CD4-positive, alpha-beta T cell treated with Interleukin-15 for 1 hour (primary cell): Measurements from ENCODE around the gene LDLRAD4.
"Not testable (repeated sequence)": the region's sequence is repeated elsewhere in the genome, so short reads cannot be mapped to it uniquely, and the experiment has no call there.

Experiments used
- DNase-seq: peaks from one replicate; pipeline ENCODE4 v3.0.0-alpha.2; 2020

LDLRAD4 gene

GRCh38 chr18:13658436-13659204 is 440.1 kb downstream of the LDLRAD4 start:
- no peak for DNase-seq

DNA sequence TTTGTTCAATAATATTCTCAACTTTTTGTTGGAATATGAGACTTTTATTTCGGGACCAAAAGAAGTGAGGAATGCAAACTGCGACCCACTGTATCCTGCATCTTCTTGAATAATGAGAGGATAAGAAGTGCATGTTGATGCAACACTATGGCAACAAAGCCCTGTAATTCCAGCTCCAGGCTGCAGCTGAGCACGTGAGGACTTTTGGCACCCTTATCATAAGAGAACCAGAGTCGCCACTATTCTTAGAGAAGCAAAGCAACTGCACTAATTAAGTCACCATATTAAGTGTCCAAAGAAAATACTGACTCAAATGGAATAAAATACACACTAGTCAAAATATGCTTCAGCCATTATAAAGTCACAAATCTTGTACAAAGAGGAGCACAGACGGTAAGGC is 441.9 kb downstream of the LDLRAD4 start:
- DNase-seq = no peak

- no peak for DNase-seq
These were observed 442.7 kb downstream of the LDLRAD4 start for GRCh38 chr18:13661051-13661778.

DNA sequence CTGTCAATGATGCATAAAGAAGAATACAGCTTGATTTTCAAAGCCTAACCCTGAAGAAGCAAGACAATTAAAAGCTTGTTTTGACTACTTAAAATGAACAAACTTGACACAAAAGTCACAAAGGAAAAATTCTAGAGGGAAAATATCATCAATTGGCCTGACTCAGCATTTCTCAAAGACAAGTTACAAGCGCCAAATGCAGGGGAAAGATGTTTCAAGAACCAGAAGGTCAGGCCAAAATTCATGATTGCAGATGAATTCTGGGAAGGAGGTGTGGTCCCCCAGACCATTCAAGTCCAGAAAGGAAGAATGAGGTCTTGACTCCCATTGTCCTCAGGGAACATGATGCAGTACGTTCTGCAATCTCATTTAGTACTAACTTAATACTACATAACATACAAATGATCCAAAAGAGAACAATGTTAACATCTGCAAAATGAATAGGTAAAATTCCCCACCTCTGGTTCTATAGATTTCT is 443.3 kb downstream of the LDLRAD4 start:
- DNase-seq = no peak

DNA sequence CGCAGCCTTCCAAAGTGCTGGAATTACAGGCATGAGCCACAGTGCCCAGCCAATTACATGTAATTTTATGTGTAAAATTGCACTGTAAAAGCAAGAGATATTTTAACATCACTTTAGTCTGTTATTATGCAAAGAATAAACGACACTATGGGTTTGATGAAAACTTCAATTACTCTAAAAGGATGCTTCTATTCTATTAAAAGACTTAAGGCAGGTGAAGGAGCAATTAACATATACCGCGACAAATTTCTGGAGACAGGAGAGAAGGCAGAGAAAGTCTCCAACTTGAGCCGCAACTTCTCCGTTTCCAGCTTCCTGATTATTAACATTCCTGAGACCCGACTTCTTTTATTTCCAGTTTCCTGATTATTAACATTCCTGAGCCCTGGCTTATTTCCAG is 454.1 kb downstream of the LDLRAD4 start:
- DNase-seq = no peak

DNA sequence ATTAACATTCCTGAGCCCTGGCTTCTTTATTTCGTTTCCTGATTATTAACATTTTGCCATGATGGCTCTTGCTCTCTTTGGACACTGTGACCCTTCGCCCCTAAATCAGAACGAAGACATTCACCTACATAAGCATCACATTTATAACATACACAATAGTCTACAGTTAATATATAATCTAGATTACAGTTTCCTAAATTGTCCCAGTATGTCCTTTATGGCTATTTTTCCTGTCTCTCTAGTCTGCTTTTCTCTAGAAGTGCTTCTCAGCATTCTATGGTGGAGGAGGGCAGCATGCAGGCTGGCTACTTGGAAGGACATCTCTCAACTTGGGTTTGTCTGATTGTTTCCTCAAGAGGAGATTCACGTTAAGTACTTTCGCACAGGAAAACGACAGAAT is 457.9 kb downstream of the LDLRAD4 start:
- DNase-seq = no peak

GRCh38 chr18:13677350-13677749 is 458.8 kb downstream of the LDLRAD4 start:
- DNase-seq = not testable (repeated sequence)

DNA sequence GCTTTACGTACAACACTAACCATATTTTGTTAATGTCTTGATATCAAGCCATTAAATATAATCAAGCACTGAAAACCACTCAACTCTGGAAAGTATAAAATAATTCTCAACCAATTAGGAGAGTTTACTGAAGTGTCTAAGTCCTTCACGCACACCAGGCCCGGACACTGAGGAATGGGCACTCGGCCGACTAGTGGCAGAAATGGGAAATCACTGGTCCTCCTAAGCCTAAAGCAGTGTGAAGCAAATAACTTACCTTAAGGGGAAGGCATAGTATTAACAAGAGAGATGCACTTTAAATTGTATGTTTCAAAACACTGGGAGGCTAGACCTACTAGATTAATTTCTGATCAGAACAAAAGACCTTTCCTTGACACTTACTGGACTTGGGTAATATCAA is 462.1 kb downstream of the LDLRAD4 start:
- DNase-seq = no peak

DNA sequence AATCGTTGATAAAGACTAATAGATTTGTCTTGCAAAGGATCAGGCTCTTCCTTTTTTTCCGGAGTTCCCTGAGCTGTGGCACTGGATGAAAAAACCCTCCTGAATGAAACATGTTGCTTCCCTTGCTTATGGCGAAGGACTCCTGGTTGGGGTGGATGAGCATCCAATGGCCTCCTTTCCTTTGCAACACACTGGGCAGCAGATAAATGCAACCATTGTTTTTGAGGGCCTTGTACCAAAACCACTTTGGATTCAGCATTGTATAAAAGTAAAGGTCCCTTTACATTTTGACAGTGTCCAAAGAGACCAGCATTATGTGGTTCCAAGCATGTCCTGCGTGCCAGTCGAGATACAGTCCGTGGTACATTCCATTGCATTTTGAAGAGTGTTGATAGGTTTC is 463.1 kb downstream of the LDLRAD4 start:
- no peak for DNase-seq

DNA sequence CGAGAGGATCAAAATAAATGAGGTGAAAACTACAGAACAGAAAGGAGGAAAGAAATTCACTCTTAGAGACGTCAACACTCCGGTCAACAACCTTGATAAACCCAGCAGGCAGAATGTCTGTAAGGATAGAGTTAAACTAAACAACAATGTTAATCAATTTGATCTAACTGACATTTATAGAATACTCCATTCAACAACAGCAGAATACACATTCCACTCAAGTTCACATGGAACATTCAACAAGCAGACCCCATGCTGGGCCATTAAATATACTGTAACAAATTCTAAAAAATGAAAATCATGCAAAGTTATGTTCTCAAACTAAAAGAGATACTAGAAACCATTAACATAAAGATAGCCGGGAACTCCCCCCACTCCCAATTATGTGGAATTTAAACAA is 466.0 kb downstream of the LDLRAD4 start:
- DNase-seq = no peak

DNA sequence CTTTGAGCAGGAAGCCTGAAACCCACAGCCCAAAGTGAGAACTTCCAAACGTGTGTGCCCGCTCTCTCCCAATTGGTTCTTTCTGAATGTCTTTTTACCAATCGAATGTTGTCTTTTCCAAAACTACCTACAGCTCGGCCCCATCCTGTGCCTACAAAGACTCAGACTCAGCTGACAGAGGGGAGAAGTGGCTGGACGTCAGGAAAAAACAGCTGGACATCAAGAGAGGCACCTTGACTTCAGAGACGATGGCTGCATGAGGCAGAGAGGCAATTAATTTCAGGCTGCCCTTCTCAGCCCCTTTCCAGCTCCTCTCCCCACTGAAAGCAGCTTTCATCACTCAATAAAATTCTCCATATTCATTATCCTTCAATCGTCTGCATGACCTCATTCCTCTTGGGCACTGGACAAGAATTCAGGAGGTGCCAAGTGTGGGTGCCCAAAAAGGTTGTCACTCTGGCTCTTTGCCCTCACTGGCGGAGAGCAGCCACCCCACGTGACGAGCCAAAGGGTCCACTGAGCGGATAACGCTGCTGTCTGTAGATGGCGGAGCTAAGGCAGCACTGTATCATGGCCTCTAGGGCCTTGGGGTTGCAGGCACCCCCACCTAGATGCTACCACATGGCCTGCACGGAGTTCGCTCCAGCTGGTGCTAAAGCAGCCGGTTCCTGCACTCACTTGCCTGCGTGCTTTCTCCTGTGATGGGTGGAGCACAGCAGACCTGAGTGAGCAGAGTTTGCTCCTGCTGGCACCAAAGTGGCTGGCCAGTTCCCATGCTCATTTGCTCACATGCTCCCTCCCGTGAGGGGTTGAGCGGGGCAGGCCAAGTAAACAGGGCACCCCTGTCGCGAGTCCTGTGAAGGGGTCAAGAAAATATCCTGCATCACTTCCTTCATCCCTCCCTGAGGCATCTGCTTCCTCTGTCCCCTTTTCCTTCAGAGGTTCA is 469.9 kb downstream of the LDLRAD4 start:
- DNase-seq = no peak

- not testable (repeated sequence) for DNase-seq
These were observed 471.5 kb downstream of the LDLRAD4 start for GRCh38 chr18:13690060-13690459.

- not testable (repeated sequence) for DNase-seq
These were observed 476.8 kb downstream of the LDLRAD4 start for GRCh38 chr18:13695337-13695736.

GRCh38 chr18:13696961-13697360 is 478.4 kb downstream of the LDLRAD4 start:
- DNase-seq = no peak

DNA sequence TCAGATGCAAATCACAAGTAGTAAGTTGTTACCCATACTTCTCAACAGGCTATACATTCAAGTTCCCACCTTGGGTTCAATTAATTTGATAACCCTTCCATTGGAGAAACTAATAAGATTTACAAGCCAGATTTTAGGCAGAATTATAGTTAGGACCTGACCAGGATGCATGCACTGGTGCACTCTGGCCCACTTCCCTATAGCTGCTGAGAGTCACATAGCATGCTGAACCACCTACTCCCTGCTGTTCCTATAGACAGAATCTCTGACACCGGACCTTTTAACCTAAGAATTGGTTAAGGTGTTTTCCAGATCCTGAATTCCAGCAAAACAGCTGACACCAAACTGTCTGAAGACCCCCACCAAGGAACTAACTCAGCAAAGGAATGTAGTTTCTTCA is 481.6 kb downstream of the LDLRAD4 start:
- no peak for DNase-seq
